PC-3 (cell line): ENCODE results near the gene TMEM141. TPM values are rescaled to one million over a fixed set of nuclear protein-coding genes. Genes with fewer than 3 reads are reported as not detected.

Source experiments
- ATAC-seq: fragments of 200-7000 bp; cut with Tn5 transposase; 2 replicates; pipeline ENCODE4 v1.9.1; 2020; ENCODE audit warnings: mild to moderate bottlenecking, moderate library complexity
- Bru-seq: library from RNA; stranded (reverse); fragments of 400-500 nt; gene quantifications from one replicate; lab custom pipeline; 2021; lab: Mats Ljungman, UMichigan
- BruChase-seq, 2 experiments: library from RNA; stranded (reverse); fragments of 400-500 nt; gene quantifications; one replicate each; lab custom pipeline; 2021; lab: Mats Ljungman, UMichigan
- BruUV-seq: library from RNA; stranded (reverse); fragments of 400-500 nt; replicated peaks from 2 replicates; lab custom pipeline; 2021; lab: Mats Ljungman, UMichigan
- CTCF ChIA-PET: fragments of 300-600 bp; sonication (Branson Sonifier 250); formaldehyde crosslinking; loops from one replicate; lab custom pipeline; 2022; ENCODE audit warnings: antibody characterized with exemption; lab: Charles Lee
- POLR2A ChIA-PET: fragments of 300-600 bp; sonication (Branson Sonifier 250); formaldehyde crosslinking; loops from one replicate; lab custom pipeline; 2022; ENCODE audit warnings: antibody characterized with exemption; ENCODE audit not compliant: unreplicated experiment; lab: Charles Lee
- DNase-seq: peaks from one replicate; pipeline ENCODE4 v3.0.0-alpha.2; 2015
- H2AFZ ChIP-seq: fragments of 300-600 bp; sonication (generic); 2 replicates; pipeline ENCODE4 v1.6.0; 2016; ENCODE audit warnings: antibody characterized with exemption, low read length
- H3F3A ChIP-seq: fragments of 300-600 bp; sonication (generic); one replicate; pipeline ENCODE4 v1.6.0; 2017; ENCODE audit warnings: antibody characterized with exemption, low read length, control low read depth, mild to moderate bottlenecking; ENCODE audit not compliant: unreplicated experiment
- H3K27ac ChIP-seq: fragments of 300-600 bp; sonication (generic); 2 replicates; pipeline ENCODE4 v1.5.1; 2016; ENCODE audit warnings: mild to moderate bottlenecking, low read length
- H3K27me3 ChIP-seq: fragments of 300-600 bp; sonication (generic); 2 replicates; pipeline ENCODE4 v1.6.1; 2016; ENCODE audit warnings: low read length, mixed read lengths
- H3K36me3 ChIP-seq: fragments of 300-600 bp; sonication (generic); 2 replicates; pipeline ENCODE4 v1.6.1; 2016; ENCODE audit warnings: low read depth, mixed run types, low read length, mixed read lengths
- H3K4me1 ChIP-seq: fragments of 300-600 bp; sonication (generic); 2 replicates; pipeline ENCODE4 v1.5.1; 2016; ENCODE audit warnings: low read length; ENCODE audit not compliant: insufficient read depth
- H3K4me2 ChIP-seq: fragments of 300-600 bp; sonication (generic); 2 replicates; pipeline ENCODE4 v1.6.0; 2016; ENCODE audit warnings: low read length
- H3K4me3 ChIP-seq: fragments of 300-600 bp; sonication (generic); 2 replicates; pipeline ENCODE4 v1.5.1; 2016; ENCODE audit warnings: mild to moderate bottlenecking, low read length, mixed read lengths
- H3K79me2 ChIP-seq: fragments of 300-600 bp; sonication (generic); 2 replicates; pipeline ENCODE4 v1.6.1; 2017; ENCODE audit warnings: low read length, mixed read lengths
- H3K9ac ChIP-seq: fragments of 300-600 bp; sonication (generic); 2 replicates; pipeline ENCODE4 v1.6.0; 2016; ENCODE audit warnings: mild to moderate bottlenecking, low read length
- H3K9me2 ChIP-seq: fragments of 300-600 bp; sonication (generic); replicated peaks from 2 replicates; pipeline ENCODE4 v1.6.1; 2016; ENCODE audit warnings: mixed run types, low read length, mixed read lengths
- H3K9me3 ChIP-seq: fragments of 300-600 bp; sonication (generic); 2 replicates; pipeline ENCODE4 v1.6.1; 2016; ENCODE audit warnings: low read length, mixed read lengths
- H4K20me1 ChIP-seq: fragments of 300-600 bp; sonication (generic); 2 replicates; pipeline ENCODE4 v1.6.1; 2016; ENCODE audit warnings: low read length, mixed read lengths
- EZH2 ChIP-seq: fragments of 300-600 bp; sonication (generic); IDR thresholded peaks from one replicate; pipeline ENCODE4 v1.6.1; 2017; ENCODE audit warnings: antibody characterized with exemption, mild to moderate bottlenecking, low read length; ENCODE audit not compliant: unreplicated experiment
- EZH2phosphoT487 ChIP-seq: fragments of 300-600 bp; sonication (generic); IDR thresholded peaks from 2 replicates; pipeline ENCODE4 v1.6.1; 2018; ENCODE audit warnings: mild to moderate bottlenecking, antibody characterized with exemption, low read length, borderline replicate concordance
- intact Hi-C: fragments of 100-400 bp; cut with micrococcal nuclease; formaldehyde crosslinking; loops from 2 replicates; pipeline ENCODE4 v1.9.0; 2023
- long read RNA-seq: library from polyadenylated mRNA; unstranded; transcript quantifications from one replicate; pipeline ENCODE4 v2.0.0, GENCODE V29; 2021; ENCODE audit not compliant: unreplicated experiment
- total RNA-seq: library from RNA; depleted of rRNA; stranded (reverse); fragments of >200 nt; gene quantifications from 2 replicates; pipeline ENCODE4 v1.2.3, GENCODE V29; 2014; rRNA removed
- TF ChIP-seq, protein P1 (sequence below): fragments of 300-600 bp; sonication (generic); conservative IDR thresholded peaks from 2 replicates; pipeline ENCODE4 v1.5.1; 2017; ENCODE audit warnings: antibody characterized with exemption, low read depth, mild to moderate bottlenecking, low read length

TMEM141 gene
- total RNA-seq (94.6 and 101 TPM in 2 replicates), Bru-seq, nascent RNA (percentile 88 among the genes with signal in this experiment), BruChase-seq, experiment 1, labeled RNA remaining after a 6-hour chase (percentile 75 among the genes with signal in this experiment), BruChase-seq, experiment 2, labeled RNA remaining after a 2-hour chase (percentile 66 among the genes with signal in this experiment)
- long read RNA-seq, transcript TMEM141-201 (5 exons, 768 nt), result major isoform, 10 of 19 reads
- long read RNA-seq, partial matches to known transcripts, result 2 of 19 reads
- long read RNA-seq, other reads (novel, unspliced or antisense), result 2 of 19 reads

DNA sequence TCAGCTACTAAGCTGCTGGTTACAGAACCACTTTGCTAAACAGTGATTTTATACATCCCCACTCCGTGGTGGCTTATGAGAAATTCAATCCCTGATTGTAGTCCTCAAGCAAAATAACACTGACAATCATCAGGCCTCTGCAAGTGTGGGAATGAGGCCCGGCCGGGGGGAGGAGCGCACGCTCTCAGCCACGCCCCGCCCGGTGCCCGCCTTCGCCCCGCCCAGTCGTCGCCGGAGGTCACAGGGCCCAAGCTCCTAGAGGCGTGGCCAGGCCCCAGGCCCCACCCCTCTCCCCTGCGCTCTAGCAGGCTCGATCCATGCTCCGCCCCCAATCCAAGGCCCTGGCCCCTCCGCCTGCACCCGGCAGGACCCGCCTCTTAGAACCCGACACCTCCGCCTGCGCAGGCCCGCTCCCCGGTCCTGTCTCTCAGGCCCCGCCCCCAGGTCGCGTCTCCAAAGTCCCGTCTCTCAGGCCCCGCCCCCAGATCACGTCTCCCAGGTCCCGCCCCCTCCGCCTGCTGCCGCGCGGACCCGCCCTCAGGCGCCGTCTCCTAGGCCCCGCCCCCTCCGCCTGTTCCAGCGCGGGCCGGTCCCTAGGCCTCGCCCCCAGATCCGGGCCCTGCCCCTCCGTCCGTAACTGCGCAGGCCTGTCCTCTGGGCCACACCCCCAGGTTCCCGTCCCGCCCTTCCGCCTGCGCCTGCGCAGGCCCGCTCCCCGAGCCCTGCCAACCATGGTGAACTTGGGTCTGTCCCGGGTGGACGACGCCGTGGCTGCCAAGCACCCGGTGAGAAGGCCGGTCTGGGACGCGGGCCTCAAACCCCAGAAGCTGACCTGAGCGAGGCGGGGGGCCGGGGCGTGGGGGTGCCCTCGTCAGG, at the start of gene TMEM141:
TSS of gene TMEM141 (plus strand) at position 705 of the 876 bp plus-strand sequence. CDS start at position 732, 27 bp downstream.
- Histone ChIP-seq H3K27me3 (no peaks in the 10 kb centered on the region), H3K9me3 (no peaks in the 10 kb centered on the region), H3K4me2 (peak within 1 kb of the TSS; percentile 89), H2AFZ (peak within 1 kb of the TSS; percentile 54; the same call in 1 of the 2 replicates), H3F3A (no peaks in the 10 kb centered on the region), H3K4me1 (peaks cover 22% of the 10 kb centered on the region), H4K20me1 (no peaks in the 10 kb centered on the region), H3K9ac (peak within 1 kb of the TSS; percentile 92), H3K27ac (peak within 1 kb of the TSS; percentile 79), H3K36me3 (peaks cover 2% of the 10 kb centered on the region; the same call in 1 of the 2 replicates), H3K9me2 (no peaks in the 10 kb centered on the region), H3K79me2 (peaks cover 13% of the 10 kb centered on the region), H3K4me3 (peak within 1 kb of the TSS; percentile 68)
- DNase-seq (peak; percentile 95), ATAC-seq (peak; percentile 88)
- ChIA-PET CTCF (interaction anchor here (0.6 kb wide), 1 partner anchor 20 kb away, joined by 3 read pairs; no protein-coding TSS in a partner anchor), POLR2A (interaction anchor here (0.6 kb wide), 2 partner anchors 78 to 238 kb away, joined by 4 to 9 read pairs; no protein-coding TSS in a partner anchor)
- BruUV-seq, result no TSS peak
- no peak for TF ChIP-seq EZH2
- no peak for TF ChIP-seq EZH2phosphoT487
- TF ChIP-seq, protein P1, sequence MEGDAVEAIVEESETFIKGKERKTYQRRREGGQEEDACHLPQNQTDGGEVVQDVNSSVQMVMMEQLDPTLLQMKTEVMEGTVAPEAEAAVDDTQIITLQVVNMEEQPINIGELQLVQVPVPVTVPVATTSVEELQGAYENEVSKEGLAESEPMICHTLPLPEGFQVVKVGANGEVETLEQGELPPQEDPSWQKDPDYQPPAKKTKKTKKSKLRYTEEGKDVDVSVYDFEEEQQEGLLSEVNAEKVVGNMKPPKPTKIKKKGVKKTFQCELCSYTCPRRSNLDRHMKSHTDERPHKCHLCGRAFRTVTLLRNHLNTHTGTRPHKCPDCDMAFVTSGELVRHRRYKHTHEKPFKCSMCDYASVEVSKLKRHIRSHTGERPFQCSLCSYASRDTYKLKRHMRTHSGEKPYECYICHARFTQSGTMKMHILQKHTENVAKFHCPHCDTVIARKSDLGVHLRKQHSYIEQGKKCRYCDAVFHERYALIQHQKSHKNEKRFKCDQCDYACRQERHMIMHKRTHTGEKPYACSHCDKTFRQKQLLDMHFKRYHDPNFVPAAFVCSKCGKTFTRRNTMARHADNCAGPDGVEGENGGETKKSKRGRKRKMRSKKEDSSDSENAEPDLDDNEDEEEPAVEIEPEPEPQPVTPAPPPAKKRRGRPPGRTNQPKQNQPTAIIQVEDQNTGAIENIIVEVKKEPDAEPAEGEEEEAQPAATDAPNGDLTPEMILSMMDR, result no peak
- intact Hi-C loops, result loop anchor here (1.0 kb wide), 1 partner anchor 9 kb away; no protein-coding TSS in a partner anchor

DNA sequence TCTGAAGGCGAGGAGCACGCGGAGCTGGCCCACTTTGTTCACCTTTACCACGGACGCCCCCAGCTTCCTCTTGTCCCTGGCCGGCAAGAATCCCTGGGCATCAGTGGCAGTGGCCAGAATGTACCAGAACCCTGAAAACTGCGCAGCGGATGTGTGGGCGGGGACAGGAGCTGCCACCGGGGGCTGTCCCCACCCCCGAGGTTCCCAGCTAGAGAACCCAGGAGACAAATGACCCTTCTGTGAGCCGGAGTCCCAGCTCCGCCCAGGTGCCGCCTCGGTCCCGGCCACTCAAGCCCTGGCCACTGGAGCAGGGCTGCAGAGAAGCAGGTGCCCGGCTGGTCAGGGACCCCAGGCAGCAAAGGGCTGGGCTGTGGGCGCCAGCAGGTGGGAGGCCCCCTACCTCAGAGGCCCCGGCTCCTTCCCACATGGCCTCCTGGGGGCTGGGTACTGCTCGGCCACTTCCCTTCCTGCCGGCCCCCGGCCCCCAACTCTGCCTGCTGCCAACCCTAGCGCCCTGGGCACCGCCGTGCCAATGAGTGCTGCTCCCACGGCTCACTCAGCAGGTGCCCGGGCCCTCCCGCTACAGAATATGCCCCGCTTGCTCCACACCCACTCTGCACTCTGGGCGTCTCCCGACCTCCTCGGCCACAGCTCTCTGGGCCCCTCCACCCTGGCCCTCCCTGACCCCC, 49.1 kb upstream of the TMEM141 start:
- no peaks in the 10 kb centered on the region for H3K79me2 ChIP-seq
- no peaks in the 10 kb centered on the region for H3K4me1 ChIP-seq
- intact Hi-C loops, result no loop called here
- peak overlapping the region; percentile 64 for H3K4me2 ChIP-seq
- peaks cover 18% of the 10 kb centered on the region for H3K27me3 ChIP-seq
- H3F3A ChIP-seq, result no peaks in the 10 kb centered on the region
- H2AFZ ChIP-seq, result peak overlapping the region; percentile 48; the same call in 1 of the 2 replicates
- no peak overlapping the region for H3K4me3 ChIP-seq
- ATAC-seq (peak; percentile 52), DNase-seq (no peak)
- no peaks in the 10 kb centered on the region for H3K9me2 ChIP-seq
- H3K27ac ChIP-seq, result no peak overlapping the region
- CTCF ChIA-PET, result interaction anchor here (0.6 kb wide), 1 partner anchor 13 kb away, joined by 3 read pairs; no protein-coding TSS in a partner anchor
- no peaks in the 10 kb centered on the region for H3K9me3 ChIP-seq
- H4K20me1 ChIP-seq, result no peaks in the 10 kb centered on the region
- no peak overlapping the region for H3K9ac ChIP-seq
- TF ChIP-seq, protein P1, result no peak
- TF ChIP-seq EZH2 (no peak), EZH2phosphoT487 (no peak)
- H3K36me3 ChIP-seq, result no peaks in the 10 kb centered on the region
- POLR2A ChIA-PET, result no interaction called here
- BruUV-seq, result no TSS peak
